CD4-positive, alpha-beta T cell treated with Interleukin-15 for 1 hour (primary cell): ENCODE results near the gene CDK10.
A peak's percentile ranks its signal among the peaks of the same experiment; 100 is the strongest.
"Not testable (repeated sequence)": the region's sequence is repeated elsewhere in the genome, so short reads cannot be mapped to it uniquely, and the experiment has no call there.

Experiments
- DNase-seq: peaks from one replicate; pipeline ENCODE4 v3.0.0-alpha.2; 2020

Gene CDK10

DNA sequence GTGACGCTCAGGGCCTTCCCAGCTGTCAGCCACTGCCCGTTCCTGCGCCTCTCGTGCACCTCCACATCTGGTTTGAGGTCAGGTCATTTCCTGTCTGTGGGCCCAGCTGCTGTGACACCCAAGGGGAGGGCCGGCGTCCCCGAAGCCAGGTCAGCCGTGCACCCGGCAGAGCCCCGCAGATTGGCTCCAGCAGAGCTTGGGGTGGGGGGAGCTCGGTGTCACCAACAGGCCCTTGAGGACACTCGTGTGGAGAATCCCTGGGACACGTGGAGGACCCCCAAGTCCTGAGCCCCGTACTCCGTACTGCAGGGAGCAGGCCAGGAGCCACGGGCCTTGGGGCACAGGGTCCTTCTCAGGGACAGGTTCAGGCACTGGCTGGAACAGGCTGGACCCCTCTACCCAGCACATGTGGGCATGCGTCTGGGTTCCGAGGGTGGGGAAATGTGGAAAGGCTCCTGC lies 10.2 kb downstream of the CDK10 start:
- peak; percentile 53 for DNase-seq

- DNase-seq = no peak
These were observed 10.7 kb downstream of the CDK10 start for GRCh38 chr16:89697161-89697615.

DNA sequence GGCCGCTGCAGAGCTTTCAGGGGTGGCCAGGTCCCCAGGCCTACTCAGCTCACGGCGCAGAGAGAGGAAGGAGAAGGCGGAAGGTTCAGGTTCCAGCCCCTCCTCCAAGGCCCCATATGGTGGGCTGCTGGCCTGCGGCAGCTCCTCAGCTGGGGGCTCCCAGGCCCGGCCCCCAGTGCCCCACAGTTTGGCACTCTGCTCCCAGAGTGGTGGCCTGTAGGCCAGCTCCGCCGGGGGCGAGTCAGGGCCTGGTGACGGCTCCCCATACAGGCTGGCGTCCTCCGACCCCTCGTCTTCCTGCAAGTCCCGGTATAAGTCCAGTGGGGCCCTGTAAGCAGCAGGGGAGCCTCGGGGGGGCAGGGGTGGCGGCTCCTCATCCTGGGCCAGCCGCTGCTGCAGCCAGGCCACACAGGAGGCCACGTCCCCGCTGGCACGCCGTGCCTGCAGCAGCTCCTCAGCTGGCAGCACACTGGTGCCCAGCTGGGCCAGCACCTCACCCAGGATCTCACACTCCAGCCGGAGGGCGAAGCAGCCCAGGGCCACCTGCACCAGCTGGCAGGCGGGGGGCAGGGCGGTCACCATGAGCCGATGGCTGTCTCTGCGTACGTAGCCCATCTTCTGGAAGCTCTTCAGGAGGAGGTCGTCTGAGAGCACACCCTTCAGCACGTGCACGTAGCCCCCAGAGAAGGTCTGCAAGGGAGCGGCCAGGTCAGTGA lies 11.3 kb downstream of the CDK10 start:
- DNase-seq = no peak

- DNase-seq = not testable (repeated sequence)
These were observed 12.2 kb downstream of the CDK10 start for GRCh38 chr16:89698717-89699116.

GRCh38 chr16:89699629-89700099 lies 13.2 kb downstream of the CDK10 start:
- not testable (repeated sequence) for DNase-seq

DNA sequence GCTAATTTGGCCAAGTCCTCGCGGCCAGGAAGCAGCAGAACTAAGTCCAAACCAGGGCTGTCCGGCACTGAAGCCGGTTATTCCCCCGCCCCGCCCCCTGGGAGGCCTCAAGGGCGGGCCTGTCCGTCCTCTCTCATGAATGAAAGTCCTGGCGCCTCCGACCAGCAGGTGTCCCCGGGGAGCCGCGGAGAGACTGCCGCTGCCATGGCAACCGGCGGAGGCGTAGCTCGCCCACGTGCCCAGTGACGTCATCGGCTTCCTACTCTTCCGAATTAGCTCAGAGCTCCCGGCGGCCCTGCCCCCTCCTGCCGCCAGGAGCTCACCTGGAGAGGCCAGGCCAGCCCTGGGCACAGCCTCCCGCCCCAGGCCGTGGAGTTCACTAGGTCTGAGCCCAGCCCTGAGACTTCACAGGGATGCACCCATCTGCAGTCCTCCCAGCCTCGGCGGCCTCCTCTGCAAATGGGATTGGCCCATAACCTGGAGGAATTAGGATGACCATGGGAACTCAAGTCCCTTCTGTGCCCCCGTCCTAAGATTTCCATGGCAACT lies 13.7 kb downstream of the CDK10 start:
- DNase-seq = peak; percentile 97

DNA sequence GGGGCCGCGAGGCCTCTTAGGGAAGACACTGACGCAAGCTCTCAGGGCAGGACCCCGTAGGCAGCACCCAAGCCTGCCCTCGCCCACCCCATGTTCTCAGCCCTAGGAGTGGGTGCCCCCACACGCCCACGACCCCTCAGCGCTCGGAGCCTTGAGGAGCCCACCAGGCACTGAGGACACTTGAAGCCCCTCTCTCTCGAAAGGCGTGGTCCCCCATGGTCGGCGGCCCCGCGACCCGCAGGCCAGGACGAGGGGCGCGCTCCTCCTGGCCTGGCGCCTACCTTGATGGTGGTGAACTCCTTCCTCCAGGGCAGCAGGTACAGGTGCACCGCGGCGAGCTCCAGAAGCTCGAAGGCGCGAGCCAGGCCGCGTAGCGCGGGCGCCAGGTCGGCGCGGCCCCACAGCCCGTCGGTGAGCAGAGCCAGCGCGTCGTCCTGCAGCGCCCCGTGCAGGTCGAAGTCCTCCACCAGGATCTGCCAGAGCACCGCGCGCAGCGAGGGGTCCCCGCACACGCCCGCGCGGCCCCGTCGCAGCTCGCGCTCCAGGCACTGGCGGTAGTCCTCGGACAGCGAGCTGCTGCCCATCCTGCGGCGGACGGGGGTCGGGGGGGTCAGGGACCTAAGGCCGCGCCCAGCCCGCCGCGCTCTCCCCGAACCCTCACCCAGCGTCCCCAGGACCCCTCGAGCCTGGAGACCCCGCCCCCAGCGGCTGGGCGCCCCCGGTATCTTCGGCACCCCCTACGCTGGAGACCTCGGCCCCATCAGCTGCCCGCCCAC lies 14.3 kb downstream of the CDK10 start:
- DNase-seq = peak; percentile 61

DNA sequence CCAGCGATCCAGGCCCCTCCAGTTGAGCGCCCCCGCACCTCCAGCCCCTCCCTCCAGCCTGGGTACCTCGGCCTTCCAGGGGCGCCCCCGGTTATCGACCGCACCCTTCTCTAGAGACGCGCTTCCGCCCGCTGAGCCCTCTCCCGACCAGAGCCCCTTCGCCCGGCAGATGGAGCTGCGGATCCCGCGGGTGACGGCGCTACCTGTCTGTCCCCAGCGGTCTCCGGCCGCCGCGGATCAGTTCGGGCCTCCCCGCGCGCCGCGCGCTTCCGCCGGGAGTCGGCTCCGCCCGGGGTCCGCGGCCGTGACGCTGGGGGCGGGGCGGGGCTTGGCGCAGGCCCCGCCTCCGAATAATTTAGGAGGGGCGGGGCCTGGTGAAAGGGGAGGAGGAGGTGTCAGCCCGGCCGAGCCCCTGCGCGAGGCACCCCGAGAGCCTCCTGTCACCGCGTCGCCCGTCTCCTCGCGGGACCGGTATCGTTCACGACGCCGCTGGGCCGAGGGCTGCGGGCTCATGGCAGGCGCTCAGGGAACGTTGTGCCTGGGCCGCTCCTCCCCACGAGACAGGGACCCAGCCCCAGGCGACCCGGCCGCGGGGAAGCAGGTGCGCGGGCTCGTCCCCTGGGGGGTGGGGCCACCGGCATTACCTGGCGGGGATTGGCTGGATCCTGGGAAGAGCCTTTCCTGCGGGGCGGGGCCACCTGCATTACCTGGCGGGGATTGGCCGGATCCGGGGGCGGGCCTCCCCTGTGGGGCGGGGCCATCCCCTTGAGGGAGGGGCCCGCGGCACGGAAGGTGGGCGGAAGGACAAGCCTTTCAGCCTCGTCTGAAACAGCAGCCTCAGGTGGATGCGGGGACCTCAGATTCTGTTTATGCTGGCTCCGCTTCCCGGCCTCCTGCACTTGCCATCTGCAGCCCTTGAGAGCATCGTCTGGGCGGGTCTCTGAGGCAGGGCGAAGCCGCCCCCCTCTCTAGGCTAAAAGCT lies 15.2 kb downstream of the CDK10 start, which contains the start of gene SPATA2L:
Gene SPATA2L (minus strand): TSS at position 281 of the 982 bp plus-strand sequence. CDS start 473 bp downstream, outside the sequence.
- DNase-seq = peak; percentile 97

GRCh38 chr16:89704281-89704680 lies 17.8 kb downstream of the CDK10 start:
- DNase-seq = no peak

DNA sequence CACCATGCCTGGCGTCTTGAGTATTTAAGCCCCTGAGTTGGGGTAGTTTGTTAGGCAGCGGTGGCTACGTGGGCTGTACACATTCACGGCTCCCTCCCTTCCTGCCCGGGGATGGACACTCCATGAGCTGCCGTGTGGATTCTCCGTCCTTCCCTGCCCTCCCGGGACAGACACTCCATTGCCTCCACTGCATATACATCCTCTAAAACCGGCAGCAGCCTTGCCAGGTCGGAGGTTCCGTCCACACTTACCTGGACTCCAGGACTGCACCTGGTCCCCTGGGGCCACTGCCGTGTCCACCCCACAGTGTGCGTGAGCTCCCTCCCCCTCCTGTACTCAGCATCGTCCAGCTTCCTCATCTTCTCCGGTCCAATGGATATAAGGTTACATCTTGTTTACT lies 18.5 kb downstream of the CDK10 start:
- no peak for DNase-seq

DNA sequence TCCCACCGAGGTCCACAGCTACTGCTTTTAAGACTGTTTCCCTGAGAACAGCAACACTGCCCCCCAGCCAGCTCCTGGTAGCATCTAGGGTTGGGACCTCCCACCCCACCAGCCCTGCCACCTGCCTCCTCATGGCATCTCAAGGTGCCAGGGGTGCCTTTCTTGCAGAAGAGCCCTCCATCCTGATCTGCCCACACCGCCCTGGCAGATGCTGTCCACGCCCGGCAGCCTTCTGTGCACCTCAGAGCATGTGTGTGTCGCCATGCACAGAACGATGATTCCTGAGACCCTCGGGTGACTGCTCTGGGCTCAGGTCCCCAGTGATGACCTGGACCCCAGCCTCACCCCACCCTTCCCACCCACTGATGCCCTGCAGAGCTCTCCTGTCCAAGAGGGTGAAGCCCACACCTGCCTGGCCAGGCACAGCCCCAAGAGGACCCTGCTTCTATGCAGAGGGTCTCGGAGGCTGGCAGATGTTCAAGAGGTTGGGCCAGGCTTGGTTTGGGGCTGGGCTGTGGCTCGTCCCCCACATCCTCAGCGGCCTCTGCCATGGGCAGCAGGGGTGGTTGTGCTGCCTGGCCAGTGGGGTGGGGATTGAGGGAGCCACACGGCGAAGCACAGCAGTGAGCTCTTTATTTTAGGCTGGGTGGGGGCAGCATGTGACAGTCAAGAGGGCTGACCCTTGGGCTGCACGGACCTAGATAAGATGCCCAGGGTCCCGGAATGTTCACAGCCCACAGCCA lies 20.2 kb downstream of the CDK10 start:
- no peak for DNase-seq

GRCh38 chr16:89707695-89708094 lies 21.2 kb downstream of the CDK10 start:
- no peak for DNase-seq

- no peak for DNase-seq
These were observed 22.0 kb downstream of the CDK10 start for GRCh38 chr16:89708481-89708931.

DNA sequence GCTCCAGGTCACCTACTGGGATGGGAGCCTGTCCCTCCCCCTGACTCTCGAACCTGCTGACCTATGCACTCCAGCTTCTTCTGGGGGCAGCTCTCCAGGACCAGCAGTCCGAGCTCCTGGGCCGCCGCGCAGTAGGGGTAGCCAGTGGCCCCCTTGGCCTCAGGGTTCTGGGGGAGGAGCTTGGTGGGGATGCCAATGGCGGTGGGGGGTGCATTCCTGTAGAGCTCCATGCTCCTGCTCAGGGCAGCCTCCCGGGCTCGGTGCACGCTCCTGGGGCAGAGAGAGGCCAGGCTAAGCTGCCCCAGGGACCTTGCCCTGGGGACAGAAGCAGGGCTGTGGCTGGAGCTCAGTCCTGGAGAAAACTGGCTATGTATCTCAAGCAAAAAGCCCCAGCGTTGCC lies 22.7 kb downstream of the CDK10 start:
- no peak for DNase-seq

DNA sequence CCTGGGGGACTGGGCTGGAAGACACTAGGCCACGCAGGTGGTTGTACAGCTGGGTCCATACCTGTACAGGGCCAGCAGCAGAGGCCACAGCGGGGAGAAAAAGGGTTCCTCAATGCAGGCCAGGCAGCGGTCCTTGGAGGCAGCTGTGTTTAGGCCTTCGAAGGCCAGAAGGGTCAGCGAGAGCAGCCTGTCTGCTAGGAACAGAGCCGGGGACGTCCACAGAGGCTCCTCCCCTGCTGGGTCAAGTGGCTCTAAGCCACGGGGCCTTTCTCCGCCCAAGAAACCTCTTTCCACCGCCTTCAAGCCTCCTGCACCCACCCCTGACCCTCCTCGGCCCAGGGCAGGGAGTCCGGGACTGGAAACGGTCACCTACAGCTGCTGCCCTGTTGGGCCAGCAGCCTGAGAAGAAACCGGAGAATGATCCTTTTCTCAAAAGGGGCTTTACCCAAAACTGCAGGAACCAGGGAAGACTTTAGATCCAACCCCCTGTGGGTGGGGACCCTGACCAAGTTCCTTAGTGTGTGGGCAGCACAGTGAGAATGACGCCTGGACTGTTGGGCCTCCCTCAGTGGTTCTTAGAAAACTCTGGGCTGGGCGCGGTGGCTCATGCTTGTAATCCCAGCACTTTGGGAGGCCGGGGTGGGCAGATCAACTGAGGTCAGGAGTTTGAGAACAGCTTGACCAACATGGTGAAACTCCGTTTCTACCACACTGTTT lies 23.4 kb downstream of the CDK10 start:
- no peak for DNase-seq

- no peak for DNase-seq
These were observed 24.4 kb downstream of the CDK10 start for GRCh38 chr16:89710709-89711564.

DNA sequence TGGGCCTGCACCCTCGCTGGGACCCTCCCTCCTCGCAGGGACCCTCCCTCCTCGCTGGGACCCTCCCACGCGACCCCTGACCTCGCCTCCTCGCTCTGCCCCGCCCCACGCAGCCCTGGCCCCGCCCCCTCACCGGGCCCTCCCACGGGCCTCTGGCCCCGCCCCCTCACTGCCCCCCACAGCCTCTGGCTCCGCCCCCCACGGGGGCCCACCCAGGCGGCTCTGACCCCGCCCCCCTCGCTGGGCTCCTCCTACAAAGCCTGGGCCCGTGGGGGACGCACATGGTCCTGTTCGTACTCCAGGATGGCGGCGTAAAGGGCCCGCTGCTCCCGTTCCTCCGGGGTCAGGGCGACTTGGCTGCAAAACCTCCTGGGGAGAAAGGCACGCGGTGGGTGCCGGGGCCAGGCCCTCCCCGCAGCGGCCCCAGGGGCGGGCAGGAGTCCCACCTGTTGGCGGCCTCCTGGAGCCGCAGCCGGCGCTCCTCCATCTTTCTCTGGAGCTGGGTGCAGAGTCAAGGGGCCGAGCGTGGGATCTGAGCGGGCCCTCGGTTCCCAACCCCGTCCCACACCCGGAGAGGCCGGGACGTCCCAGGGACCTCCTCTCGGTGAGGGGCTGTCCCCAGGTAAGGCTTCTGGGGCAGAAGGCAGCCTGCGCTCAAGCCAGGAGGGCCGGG lies 25.2 kb downstream of the CDK10 start:
- peak; percentile 74 for DNase-seq

DNA sequence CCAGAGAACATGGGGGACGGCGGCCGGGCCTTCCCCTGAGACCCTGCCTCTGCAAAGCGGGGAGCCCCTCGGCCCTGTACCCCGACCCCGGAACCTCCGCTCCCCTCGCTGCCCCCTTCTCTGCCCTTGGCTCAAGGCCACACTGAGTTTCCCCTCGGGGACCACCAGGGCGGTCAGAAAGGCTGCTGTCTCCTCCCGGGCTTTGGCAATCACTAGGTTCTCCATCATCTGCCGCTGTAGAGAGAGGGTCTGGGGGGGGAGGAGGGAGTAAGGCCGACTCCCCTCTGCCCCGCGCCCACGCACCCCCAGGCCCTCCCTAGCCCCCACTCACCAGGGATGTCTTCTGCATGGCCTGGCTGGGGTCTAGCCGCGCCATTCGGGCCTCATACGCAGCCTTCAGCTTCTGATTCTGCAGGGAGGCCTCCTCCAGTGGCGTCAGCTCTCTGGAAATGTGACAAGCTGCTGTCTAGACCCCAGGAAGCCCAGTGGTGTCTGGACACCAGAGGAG lies 25.8 kb downstream of the CDK10 start:
- no peak for DNase-seq

- no peak for DNase-seq
These were observed 30.0 kb downstream of the CDK10 start for GRCh38 chr16:89716493-89716892.
